IPS-11a (cell line): Measurements from ENCODE around the gene SAFB.

Source experiments
- H3K4me3 ChIP-seq: one replicate; pipeline ENCODE4 v1.5.1; 2013; ENCODE audit warnings: low read depth, low read length, control low read depth

The SAFB gene

DNA sequence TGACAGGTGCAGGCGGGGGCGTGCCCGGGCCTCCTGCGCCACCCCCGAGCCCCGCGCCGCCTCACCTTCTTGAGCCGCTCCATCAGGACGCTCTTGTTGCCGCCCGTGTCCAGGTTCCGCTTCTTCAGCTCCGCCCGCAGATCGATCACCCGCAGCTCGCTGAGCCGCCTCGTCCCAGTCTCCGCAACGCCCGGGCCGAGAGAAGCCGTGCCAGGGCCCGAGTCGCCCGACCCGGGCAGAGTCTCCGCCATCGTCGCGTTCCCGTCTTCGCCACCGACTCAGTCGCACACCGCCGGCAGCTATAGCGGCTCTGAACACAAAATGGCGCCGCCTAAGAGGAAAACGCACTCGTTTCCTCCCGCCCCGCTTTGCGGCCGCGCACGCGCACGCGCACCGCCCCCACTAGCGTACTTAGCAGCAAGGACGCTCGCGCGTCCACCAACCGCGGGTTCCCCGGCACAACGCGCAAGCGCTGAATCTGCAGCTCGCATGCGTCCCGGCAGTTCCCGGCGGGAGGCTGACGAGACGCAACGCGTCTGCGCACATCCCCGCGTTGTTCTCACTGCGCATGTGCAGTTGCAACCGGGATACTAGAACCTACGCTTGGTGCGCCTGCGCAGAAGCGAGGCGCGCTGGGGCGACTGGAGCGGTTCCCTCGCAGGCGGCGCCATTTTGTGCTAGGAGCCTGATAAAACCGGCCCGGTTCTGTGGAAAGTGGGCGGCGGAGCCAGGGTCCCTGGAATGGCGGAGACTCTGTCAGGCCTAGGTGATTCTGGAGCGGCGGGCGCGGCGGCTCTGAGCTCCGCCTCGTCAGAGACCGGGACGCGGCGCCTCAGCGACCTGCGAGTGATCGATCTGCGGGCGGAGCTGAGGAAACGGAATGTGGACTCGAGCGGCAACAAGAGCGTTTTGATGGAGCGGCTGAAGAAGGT is at the start of gene SAFB, which contains the start of gene SAFB2:
SAFB (plus strand) TSS at position 619 of the 932 bp plus-strand sequence; CDS start at position 742, 123 bp downstream.
SAFB2 (minus strand) TSS at position 312 of the 932 bp plus-strand sequence; CDS start at position 251, 61 bp downstream.
- peak within 1 kb of the TSS; percentile 99 for H3K4me3 ChIP-seq

GRCh38 chr19:5575590-5575989 is 47.3 kb upstream of the SAFB start:
- H3K4me3 ChIP-seq, result no peak overlapping the region

- no peak overlapping the region for H3K4me3 ChIP-seq
Measured at GRCh38 chr19:5578097-5578846, 44.6 kb upstream of the SAFB start.

DNA sequence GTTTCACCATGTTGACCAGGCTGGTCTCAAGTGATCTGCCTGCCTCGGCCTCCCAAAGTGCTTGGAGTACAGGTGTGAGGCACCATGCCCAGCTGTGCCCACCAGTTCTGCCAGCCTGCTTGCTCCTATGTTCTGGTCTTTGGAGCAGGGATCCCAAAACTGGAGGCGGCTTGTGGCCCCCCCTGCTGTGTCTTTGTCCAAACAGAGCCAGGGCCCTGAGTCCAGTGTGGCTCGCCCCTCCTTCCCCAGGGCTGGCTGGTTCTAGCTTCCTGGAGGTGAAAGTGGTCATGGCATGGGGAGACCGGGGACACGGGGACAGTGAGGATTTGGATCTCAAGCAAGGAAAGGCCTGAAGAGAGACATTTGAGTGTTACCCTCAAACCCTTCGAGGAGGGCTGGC is 43.6 kb upstream of the SAFB start:
- H3K4me3 ChIP-seq, result no peak overlapping the region

GRCh38 chr19:5579697-5580096 is 43.2 kb upstream of the SAFB start:
- no peak overlapping the region for H3K4me3 ChIP-seq

GRCh38 chr19:5580161-5580571 is 42.7 kb upstream of the SAFB start:
- H3K4me3 ChIP-seq, result no peak overlapping the region

- no peak overlapping the region for H3K4me3 ChIP-seq
Measured at GRCh38 chr19:5585461-5586299, 37.2 kb upstream of the SAFB start.

- no peak overlapping the region for H3K4me3 ChIP-seq
Measured at GRCh38 chr19:5586300-5587070, 36.4 kb upstream of the SAFB start.

DNA sequence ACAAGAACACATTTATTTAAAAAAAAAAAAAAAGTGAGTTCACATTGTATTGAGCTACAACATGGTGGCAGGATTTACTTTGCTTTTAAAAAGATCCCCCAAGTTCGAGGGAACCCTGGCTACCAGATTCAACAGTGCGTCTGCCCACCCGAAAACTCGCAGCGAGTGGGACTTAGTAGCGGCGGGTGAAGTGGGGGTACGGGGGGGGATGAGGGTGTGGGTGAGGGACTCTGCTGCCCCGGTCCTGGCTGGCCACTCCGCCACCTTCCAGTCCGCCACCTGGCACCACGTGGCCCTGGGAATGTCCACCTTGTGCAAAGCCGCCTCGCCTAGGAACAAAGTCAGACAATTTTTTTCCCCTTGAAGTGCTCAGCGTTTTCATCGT is 35.8 kb upstream of the SAFB start:
- no peak overlapping the region for H3K4me3 ChIP-seq

- no peak overlapping the region for H3K4me3 ChIP-seq
Measured at GRCh38 chr19:5587661-5588060, 35.2 kb upstream of the SAFB start.

- no peak overlapping the region for H3K4me3 ChIP-seq
Measured at GRCh38 chr19:5588441-5588840, 34.4 kb upstream of the SAFB start.

DNA sequence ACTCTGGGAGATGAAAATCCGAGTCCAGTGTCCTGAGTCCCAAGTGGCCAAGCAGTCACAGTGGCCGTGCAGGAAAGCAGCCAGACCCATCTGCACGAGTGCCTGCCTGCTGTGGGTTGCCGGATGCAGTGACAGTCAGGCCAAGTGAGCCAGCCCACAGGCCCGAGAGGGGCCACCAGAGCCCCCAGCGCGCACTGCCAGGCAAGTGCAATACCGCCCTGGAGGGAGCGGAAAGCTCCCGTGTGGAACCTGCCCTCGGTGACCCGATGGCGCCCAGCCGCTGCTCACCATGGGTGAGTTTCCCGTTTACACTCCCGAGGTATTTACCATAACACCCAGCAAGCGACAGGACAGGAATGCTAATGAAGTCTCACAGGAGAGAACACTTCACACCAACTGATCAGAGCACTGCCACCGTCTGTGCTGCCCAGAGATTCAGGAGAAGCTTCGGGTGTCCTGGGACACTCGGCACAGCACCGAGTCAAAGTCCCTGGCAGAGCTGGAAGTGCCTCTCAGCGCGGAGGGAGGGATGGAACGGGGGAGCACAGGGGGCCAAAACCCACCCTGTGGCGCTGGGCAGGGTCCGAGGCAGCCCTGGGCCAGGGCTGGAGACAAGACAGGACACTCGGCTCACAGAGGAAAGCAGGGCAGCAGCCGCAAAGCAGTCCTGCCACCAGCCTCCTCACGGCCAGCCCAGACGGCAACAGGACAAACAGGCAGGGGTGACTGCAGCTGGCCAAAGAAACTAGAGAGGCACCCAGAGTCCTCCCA is 33.8 kb upstream of the SAFB start:
- H3K4me3 ChIP-seq, result no peak overlapping the region

DNA sequence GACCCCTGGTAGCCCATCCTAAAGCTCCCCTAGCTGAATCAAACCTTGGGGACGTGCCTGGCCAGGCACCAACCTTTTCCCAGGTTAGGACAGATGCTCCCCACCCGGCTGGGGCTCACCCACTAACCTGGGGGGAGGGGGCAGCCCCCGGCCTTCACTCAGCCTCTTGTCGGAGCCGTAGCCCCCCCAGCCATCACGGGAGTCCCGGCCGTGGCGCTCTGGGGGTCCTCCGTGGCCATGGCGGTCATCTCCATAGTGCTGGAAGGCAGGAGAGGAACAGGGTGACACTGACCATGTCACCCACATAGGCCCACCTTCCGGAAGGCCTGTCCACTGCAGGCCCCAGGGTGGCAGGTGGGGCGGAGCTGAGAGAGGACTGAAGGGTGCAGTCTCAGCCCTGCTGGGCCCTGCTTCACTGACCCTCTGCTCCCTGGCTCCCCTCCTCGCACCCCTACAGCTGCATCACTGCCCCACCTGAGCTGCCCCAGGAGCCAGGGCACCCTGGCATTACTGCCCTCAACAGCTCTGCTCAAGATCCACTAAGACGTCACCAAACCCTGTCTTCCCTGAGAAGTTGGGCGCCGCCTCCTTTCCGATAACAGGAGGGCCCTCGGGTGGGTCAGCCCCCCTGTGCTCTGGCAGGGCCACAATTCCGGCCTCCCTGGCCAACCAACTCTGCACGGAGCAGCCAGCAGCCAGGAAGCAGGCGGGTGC is 32.6 kb upstream of the SAFB start:
- H3K4me3 ChIP-seq, result no peak overlapping the region

- no peak overlapping the region for H3K4me3 ChIP-seq
Measured at GRCh38 chr19:5590865-5591154, 32.1 kb upstream of the SAFB start.

GRCh38 chr19:5591476-5591875 is 31.4 kb upstream of the SAFB start:
- no peak overlapping the region for H3K4me3 ChIP-seq

DNA sequence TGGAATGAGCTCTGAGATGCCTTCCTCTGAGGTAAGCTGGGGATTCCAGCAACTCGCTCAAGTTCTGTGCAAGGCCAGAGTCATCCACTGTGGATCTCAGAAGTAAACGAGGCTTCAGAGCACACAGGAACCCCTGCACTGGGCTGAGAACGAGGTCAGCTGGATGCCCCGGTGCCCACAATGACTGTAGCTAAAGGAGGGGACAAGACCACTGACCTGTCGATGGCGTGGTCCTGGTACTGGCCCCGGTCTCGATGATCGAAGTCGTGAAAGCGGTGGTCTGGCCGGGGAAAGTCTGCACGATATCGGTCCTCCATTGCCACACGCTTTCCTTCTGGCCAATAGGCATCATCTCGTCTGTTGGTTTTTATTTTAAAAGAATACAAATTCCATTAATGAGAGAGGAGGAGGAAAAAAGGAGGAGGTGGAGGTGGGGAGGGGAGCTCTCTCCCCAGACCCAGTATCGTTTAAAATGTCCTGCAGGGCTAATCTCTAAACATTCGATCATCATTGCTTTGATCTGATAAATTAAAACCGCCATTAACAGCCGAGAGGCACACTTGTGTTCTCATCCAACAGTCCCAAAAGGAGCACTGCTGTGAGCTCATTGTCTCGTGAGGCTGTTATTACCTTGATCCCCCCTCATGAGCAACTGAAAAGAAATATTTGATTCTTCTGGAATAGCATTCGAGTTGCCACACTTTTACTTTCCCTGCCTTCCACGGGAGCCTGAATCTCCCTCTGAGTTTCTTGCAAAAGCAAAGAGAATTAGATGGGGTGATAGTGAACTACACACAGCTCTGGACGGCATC is 30.1 kb upstream of the SAFB start:
- H3K4me3 ChIP-seq, result no peak overlapping the region

- H3K4me3 ChIP-seq, result no peak overlapping the region
Measured at GRCh38 chr19:5593343-5594255, 29.3 kb upstream of the SAFB start.
